Astrocyte (in vitro differentiated cells and primary cell): Measurements from ENCODE around the gene PARPBP. TPM values are rescaled to one million over a fixed set of nuclear protein-coding genes. Genes with fewer than 3 reads are reported as not detected.

Source experiments
- total RNA-seq: library from RNA; stranded (reverse); gene quantifications from 2 replicates; pipeline ENCODE4 v1.2.1, GENCODE V29; 2021

PARPBP gene
- total RNA-seq, 1 donor from 2014 or later, result 5.8 TPM

Other genes with a start within 250 kb of the PARPBP start
- 18.0 and 20.4 TPM in 2 replicates for gene DRAM1, start 242.6 kb upstream of the PARPBP start, total RNA-seq
- gene WASHC3, start 58.2 kb upstream of the PARPBP start, total RNA-seq, result 22.6 and 26.5 TPM in 2 replicates
- 23.1 and 27.2 TPM in 2 replicates for gene NUP37, start 69 bp upstream of the PARPBP start, total RNA-seq
- not detected in 2 replicates for gene PMCH, start 77.7 kb downstream of the PARPBP start, total RNA-seq